Left lung (tissue), 14 donors: ENCODE measurements around the gene PMPCA. TPM values are rescaled to one million over a fixed set of nuclear protein-coding genes. Genes with fewer than 3 reads are reported as not detected.

Experiments used
- ATAC-seq: fragments of 200-7000 bp; cut with Tn5 transposase; one replicate; pipeline ENCODE4 v1.9.1; 2020; ENCODE audit warnings: moderate library complexity
- DNase-seq, 4 donors: peaks; one replicate each; pipeline ENCODE4 v3.0.0-alpha.2; 2013 to 2020
- H3K27ac ChIP-seq, 2 donors: fragments of 200-600 bp; sonication (generic) in 1 of 2; one replicate each; pipeline versions ENCODE4 v1.5.0 to v1.8.0; 2020 to 2021
- H3K27me3 ChIP-seq, 2 donors: fragments of 200-600 bp; sonication (generic) in 1 of 2; one replicate each; pipeline versions ENCODE4 v1.5.0 to v1.8.0; 2020 to 2021
- H3K36me3 ChIP-seq, 2 donors: fragments of 200-600 bp; sonication (generic) in 1 of 2; one replicate each; pipeline versions ENCODE4 v1.5.0 to v1.8.0; 2020 to 2021
- H3K4me1 ChIP-seq, 2 donors: fragments of 200-600 bp; one replicate each; pipeline ENCODE4 v1.8.0; 2021
- H3K4me3 ChIP-seq, 2 donors: fragments of 200-600 bp; sonication (generic) in 1 of 2; one replicate each; pipeline versions ENCODE4 v1.5.0 to v1.8.0; 2020 to 2021; ENCODE audit warnings: mild to moderate bottlenecking in 1 of 2
- H3K9me3 ChIP-seq, 2 donors: fragments of 200-600 bp; sonication (generic) in 1 of 2; one replicate each; pipeline versions ENCODE4 v1.5.0 to v1.8.0; 2020 to 2021
- intact Hi-C, 2 donors: fragments of 100-400 bp; cut with DNase I; formaldehyde crosslinking; loops; one replicate each; pipeline versions ENCODE4 v1.11.2 to v1.14.2; 2022
- long read RNA-seq, 12 donors: library from polyadenylated mRNA in 2 of 12; unstranded in 2 of 12; transcript quantifications; one replicate each; pipeline ENCODE4 v2.0.0 and lab custom pipeline, GENCODE V29; 2019 to 2026
- polyA plus RNA-seq, 6 donors: library from polyadenylated mRNA; unstranded; fragments of 120-200 nt; gene quantifications; one replicate each; pipeline ENCODE4 v1.2.1, GENCODE V29; 2013; ENCODE audit not compliant: insufficient read length in 6 of 6
- total RNA-seq, 2 donors: library from RNA; stranded (reverse); fragmentation: NEBNext Ultra II Directional; extraction: Animal tissue kit (Norgen Biotek cat#: 25700); gene quantifications; one replicate each; pipeline ENCODE4 v1.2.1, GENCODE V29; 2021
- TF ChIP-seq, protein P1 (sequence below), 2 donors: fragments of 200-600 bp; sonication (generic) in 1 of 2; IDR thresholded peaks; one replicate each; pipeline versions ENCODE4 v1.5.0 to v1.8.0; 2021; ENCODE audit warnings: antibody characterized with exemption in 2 of 2
- donor health status: DM: no; HTN: yes; CAD: no.
- donor health status: DM: no; HTN: no; CAD: no.

PMPCA gene, protein sequence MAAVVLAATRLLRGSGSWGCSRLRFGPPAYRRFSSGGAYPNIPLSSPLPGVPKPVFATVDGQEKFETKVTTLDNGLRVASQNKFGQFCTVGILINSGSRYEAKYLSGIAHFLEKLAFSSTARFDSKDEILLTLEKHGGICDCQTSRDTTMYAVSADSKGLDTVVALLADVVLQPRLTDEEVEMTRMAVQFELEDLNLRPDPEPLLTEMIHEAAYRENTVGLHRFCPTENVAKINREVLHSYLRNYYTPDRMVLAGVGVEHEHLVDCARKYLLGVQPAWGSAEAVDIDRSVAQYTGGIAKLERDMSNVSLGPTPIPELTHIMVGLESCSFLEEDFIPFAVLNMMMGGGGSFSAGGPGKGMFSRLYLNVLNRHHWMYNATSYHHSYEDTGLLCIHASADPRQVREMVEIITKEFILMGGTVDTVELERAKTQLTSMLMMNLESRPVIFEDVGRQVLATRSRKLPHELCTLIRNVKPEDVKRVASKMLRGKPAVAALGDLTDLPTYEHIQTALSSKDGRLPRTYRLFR
- total RNA-seq, result 10 to 100 TPM; 44.9 to 52.5 TPM
- polyA plus RNA-seq, result 10 to 100 TPM; 44.7 to 59.5 (median 54.0) TPM
- long read RNA-seq, donor 1, transcript PMPCA-201 (13 exons, 2,174 nt), result major isoform, 11 of 15 reads
- long read RNA-seq, donor 1, partial matches to known transcripts, result 0 of 15 reads
- long read RNA-seq, donor 1, other reads (novel, unspliced or antisense), result 0 of 15 reads
- long read RNA-seq, donor 2, transcript PMPCA-201 (13 exons, 2,174 nt), result major isoform, 19 of 21 reads
- long read RNA-seq, donor 2, partial matches to known transcripts, result 0 of 21 reads
- long read RNA-seq, donor 2, other reads (novel, unspliced or antisense), result 0 of 21 reads
- long read RNA-seq, donor 3, transcript PMPCA-201 (13 exons, 2,174 nt), result major isoform, 9 of 17 reads
- long read RNA-seq, donor 3, partial matches to known transcripts, result 8 of 17 reads
- long read RNA-seq, donor 3, other reads (novel, unspliced or antisense), result 0 of 17 reads
- long read RNA-seq, donor 4, transcript PMPCA-201 (13 exons, 2,174 nt), result major isoform, 30 of 36 reads
- long read RNA-seq, donor 4, partial matches to known transcripts, result 1 of 36 reads
- long read RNA-seq, donor 4, other reads (novel, unspliced or antisense), result 3 of 36 reads
- long read RNA-seq, donor 5, transcript PMPCA-201 (13 exons, 2,174 nt), result major isoform, 13 of 16 reads
- long read RNA-seq, donor 5, partial matches to known transcripts, result 0 of 16 reads
- long read RNA-seq, donor 5, other reads (novel, unspliced or antisense), result 0 of 16 reads
- long read RNA-seq, donor 6, transcript PMPCA-201 (13 exons, 2,174 nt), result major isoform, 16 of 26 reads
- long read RNA-seq, donor 6, partial matches to known transcripts, result 8 of 26 reads
- long read RNA-seq, donor 6, other reads (novel, unspliced or antisense), result 0 of 26 reads
- long read RNA-seq, donor 7, transcript PMPCA-201 (13 exons, 2,174 nt), result major isoform, 10 of 11 reads
- long read RNA-seq, donor 7, partial matches to known transcripts, result 0 of 11 reads
- long read RNA-seq, donor 7, other reads (novel, unspliced or antisense), result 0 of 11 reads
- long read RNA-seq, donor 8, transcript PMPCA-201 (13 exons, 2,174 nt), result major isoform, 11 of 15 reads
- long read RNA-seq, donor 8, partial matches to known transcripts, result 0 of 15 reads
- long read RNA-seq, donor 8, other reads (novel, unspliced or antisense), result 0 of 15 reads
- long read RNA-seq, donor 9, result 0 reads
- long read RNA-seq, donor 10, transcript PMPCA-201 (13 exons, 2,174 nt), result major isoform, 49 of 54 reads
- long read RNA-seq, donor 10, partial matches to known transcripts, result 2 of 54 reads
- long read RNA-seq, donor 10, other reads (novel, unspliced or antisense), result 3 of 54 reads
- long read RNA-seq, donor 11, transcript PMPCA-201 (13 exons, 2,174 nt), result major isoform, 10 of 26 reads
- long read RNA-seq, donor 11, partial matches to known transcripts, result 16 of 26 reads
- long read RNA-seq, donor 11, other reads (novel, unspliced or antisense), result 0 of 26 reads
- long read RNA-seq, donor 12, transcript PMPCA-201 (13 exons, 2,174 nt), result major isoform, 12 of 15 reads
- long read RNA-seq, donor 12, partial matches to known transcripts, result 0 of 15 reads
- long read RNA-seq, donor 12, other reads (novel, unspliced or antisense), result 0 of 15 reads

DNA sequence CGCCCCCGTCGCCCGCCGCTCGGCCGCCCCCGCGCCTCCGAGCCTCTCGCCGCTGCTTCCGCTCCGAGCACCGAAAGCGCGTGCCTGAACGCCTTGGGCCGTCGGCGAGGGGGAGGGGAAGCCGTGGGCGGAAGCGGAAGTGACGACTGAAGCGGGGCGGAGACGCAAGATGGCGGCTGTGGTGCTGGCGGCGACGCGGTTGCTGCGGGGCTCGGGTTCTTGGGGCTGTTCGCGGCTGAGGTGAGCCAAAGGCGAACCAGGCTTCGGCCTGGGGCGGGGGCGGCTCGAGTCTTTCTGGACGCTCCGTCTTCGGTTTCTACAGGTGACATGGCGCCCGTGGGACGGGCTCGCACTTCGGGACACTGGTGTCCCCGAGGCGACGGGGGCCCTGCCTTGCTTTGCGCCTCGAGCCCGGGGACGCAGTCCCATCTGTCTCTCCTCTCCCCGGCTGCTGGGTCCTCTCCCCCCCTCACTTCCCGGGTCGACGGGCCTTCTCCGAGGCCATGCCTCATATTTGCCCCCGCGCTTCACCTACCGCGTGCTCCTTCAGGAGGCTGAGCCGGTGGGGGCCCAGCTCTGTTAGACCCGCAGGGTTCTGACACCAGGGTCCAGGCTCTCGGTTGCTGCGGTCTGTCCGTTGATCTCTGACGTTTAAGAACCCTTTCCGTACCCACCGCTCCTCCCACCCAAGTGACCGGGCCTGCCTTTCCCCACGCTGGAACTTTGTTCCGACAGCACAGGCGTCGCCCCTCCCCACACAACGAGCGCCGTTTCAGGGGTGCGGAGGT, at the start of gene PMPCA, which contains the start of gene ENTR1:
TSS of gene PMPCA (plus strand) at position 159 of the 788 bp plus-strand sequence. CDS start at position 170, 11 bp downstream.
TSS of gene ENTR1 (minus strand) at position 115 of the 788 bp plus-strand sequence. CDS start 217 bp downstream, outside the sequence.
- DNase-seq, result peak; percentile 89 to 99 (median 94)
- peaks cover 0 to 61% of the 10 kb centered on the region in 2 donors for H3K36me3 ChIP-seq
- peak; percentile 93 for ATAC-seq
- intact Hi-C loops, result no loop called here
- TF ChIP-seq, protein P1, sequence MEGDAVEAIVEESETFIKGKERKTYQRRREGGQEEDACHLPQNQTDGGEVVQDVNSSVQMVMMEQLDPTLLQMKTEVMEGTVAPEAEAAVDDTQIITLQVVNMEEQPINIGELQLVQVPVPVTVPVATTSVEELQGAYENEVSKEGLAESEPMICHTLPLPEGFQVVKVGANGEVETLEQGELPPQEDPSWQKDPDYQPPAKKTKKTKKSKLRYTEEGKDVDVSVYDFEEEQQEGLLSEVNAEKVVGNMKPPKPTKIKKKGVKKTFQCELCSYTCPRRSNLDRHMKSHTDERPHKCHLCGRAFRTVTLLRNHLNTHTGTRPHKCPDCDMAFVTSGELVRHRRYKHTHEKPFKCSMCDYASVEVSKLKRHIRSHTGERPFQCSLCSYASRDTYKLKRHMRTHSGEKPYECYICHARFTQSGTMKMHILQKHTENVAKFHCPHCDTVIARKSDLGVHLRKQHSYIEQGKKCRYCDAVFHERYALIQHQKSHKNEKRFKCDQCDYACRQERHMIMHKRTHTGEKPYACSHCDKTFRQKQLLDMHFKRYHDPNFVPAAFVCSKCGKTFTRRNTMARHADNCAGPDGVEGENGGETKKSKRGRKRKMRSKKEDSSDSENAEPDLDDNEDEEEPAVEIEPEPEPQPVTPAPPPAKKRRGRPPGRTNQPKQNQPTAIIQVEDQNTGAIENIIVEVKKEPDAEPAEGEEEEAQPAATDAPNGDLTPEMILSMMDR (IDR thresholded peaks at IDR 0.05), result no peak
- peaks cover 20 to 32% of the 10 kb centered on the region in 2 donors for H3K4me1 ChIP-seq
- no peaks in the 10 kb centered on the region for H3K27me3 ChIP-seq
- no peaks in the 10 kb centered on the region for H3K9me3 ChIP-seq
- peak within 1 kb of the TSS; percentile 73 to 97 for H3K4me3 ChIP-seq
- peak within 1 kb of the TSS; percentile 71 to 86 for H3K27ac ChIP-seq

DNA sequence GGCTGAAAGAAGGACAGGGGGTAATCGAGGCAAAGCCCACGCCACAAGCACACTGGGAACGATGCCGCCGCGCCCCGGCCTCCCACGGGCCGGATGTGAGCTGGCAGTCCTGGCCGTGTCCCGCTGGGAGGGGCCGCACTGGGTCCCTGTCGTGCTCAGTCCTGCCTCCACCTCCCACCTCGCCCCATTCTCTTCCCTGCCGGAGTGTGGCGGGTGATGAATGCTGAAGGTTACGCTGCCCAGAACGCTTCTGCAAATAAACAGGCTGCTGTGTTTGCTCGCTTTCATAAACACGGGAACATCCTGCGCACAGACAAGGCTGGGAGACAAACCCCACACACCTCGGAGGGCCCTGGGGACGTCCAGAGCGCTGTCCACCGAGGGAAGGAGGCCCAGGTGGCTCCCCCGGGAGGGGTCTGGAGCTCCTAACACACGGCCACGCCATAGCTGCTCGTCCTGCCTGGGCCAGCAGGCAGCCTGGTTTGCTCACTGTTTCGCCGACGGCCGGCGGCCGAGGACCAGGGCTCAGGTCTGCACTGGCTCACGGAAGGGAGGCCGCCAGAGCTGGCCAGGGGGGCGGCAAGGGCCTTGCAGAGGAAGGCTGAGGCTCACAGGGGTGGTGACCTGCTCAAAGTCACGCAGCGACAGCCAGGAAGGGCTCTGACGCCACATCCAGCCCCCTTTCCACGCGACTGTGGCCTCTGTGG, 49.3 kb upstream of the PMPCA start:
- DNase-seq (peak in 1 of 4 donors; percentile 41), ATAC-seq (no peak)
- Histone ChIP-seq H3K27me3 (peaks cover 0 to 6% of the 10 kb centered on the region in 2 donors), H3K4me1 (peaks cover 11 to 41% of the 10 kb centered on the region in 2 donors), H3K27ac (peak overlapping the region in 1 of 2 donors; percentile 19), H3K9me3 (no peaks in the 10 kb centered on the region), H3K36me3 (peaks cover 0 to 26% of the 10 kb centered on the region in 2 donors), H3K4me3 (no peak overlapping the region)
- intact Hi-C loops, result no loop called here
- TF ChIP-seq, protein P1 (IDR thresholded peaks at IDR 0.05), result no peak

DNA sequence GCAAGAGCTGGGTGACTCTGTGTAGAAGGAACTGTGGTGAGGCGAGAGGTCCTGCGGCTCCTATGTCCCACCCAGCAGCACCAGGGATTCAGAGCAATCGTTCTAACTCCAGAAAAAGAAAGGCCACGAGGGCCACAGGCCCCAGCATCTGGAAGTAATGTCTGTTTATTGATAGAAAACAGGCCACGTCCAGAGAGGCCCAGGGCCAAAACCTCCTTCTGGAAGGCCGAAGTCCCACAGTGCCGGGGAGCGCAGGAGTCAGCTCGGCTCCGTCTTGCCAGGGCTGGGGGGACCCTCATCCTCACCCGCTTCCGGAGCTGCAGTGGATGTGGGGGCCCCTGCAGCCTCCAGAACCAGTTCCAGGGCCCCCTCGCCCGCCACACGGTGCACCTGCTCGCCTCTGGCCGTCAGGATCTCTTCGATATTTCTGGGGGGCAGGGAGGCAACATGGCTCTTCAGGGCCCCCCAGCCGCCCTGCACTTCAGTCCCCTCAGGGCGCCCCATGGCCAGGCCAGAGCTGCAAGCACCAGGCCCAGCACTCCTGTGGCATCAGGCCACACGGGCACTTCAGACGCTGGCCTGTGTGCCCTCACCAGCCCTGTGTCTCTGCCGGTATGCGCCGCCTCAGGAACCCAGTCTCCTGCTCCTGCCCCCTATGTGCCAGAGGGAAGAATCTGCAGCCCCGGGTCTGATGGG, 48.6 kb upstream of the PMPCA start:
- peaks cover 0 to 6% of the 10 kb centered on the region in 2 donors for H3K27me3 ChIP-seq
- peak overlapping the region in 1 of 2 donors; percentile 95 for H3K27ac ChIP-seq
- TF ChIP-seq, protein P1 (IDR thresholded peaks at IDR 0.05), result no peak
- H3K4me3 ChIP-seq, result no peak overlapping the region
- peaks cover 11 to 45% of the 10 kb centered on the region in 2 donors for H3K4me1 ChIP-seq
- no peak for ATAC-seq
- intact Hi-C loops, result no loop called here
- no peak for DNase-seq
- peaks cover 0 to 19% of the 10 kb centered on the region in 2 donors for H3K36me3 ChIP-seq
- no peaks in the 10 kb centered on the region for H3K9me3 ChIP-seq
